Suprapubic skin (tissue), 3 donors: ENCODE data around the gene ZNF467.

Source experiments
- POLR2AphosphoS5 ChIP-seq, 3 donors: sonication (generic); formaldehyde crosslinking; IDR thresholded peaks; one replicate each; pipeline ENCODE4 v1.6.1; 2017; ENCODE audit warnings: antibody characterized with exemption in 3 of 3
- TF ChIP-seq, protein P1 (sequence below), 2 donors: fragments of 200-600 bp in 1 of 2; fragments of 450-650 bp in 1 of 2; sonication (generic) in 1 of 2; IDR thresholded peaks; one replicate each; pipeline ENCODE4 v1.5.1; 2016 to 2019; ENCODE audit warnings: antibody characterized with exemption in 2 of 2, mild to moderate bottlenecking in 1 of 2, moderate library complexity in 1 of 2

DNA sequence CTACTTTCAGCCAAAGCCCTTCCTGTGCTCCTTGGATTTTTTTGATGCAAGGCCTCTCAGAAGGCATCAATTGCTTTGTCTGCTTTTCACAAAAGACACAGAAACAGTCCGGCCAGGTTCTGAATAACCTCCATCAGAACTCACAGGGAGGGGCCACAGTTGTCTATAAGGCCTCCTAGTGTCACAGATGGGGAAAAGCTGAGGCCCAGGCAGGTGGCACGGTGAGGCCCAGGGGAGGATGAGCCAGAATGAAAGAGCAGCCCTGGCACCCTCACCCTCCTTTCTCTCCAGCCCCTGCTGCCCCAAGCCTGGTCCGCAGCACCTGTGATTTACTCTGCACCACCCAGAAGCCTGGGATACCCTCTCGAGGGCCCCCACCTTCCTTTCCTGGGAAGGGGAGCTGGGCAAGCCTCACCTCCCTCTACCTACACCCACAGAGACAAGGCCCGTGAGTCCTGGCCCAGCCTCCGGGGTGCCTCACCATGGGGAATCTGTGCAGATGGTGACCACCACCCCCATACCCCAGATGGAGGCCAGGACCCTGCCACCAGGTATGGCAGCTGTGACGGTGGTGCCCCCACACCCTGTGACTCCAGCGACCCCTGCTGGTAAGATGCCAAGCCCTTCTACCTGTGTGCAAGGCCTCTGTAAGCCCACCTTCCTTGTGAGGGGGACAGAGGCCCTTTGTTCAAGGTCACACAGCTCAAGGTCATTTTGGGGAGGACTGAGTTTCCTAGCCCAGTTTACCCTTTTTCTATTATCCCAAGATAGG is 26.2 kb upstream of the ZNF467 start:
- TF ChIP-seq, protein P1, sequence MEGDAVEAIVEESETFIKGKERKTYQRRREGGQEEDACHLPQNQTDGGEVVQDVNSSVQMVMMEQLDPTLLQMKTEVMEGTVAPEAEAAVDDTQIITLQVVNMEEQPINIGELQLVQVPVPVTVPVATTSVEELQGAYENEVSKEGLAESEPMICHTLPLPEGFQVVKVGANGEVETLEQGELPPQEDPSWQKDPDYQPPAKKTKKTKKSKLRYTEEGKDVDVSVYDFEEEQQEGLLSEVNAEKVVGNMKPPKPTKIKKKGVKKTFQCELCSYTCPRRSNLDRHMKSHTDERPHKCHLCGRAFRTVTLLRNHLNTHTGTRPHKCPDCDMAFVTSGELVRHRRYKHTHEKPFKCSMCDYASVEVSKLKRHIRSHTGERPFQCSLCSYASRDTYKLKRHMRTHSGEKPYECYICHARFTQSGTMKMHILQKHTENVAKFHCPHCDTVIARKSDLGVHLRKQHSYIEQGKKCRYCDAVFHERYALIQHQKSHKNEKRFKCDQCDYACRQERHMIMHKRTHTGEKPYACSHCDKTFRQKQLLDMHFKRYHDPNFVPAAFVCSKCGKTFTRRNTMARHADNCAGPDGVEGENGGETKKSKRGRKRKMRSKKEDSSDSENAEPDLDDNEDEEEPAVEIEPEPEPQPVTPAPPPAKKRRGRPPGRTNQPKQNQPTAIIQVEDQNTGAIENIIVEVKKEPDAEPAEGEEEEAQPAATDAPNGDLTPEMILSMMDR (IDR thresholded peaks at IDR 0.05), result no peak
- TF ChIP-seq POLR2AphosphoS5 (IDR thresholded peaks at IDR 0.05), result no peak
